Mammary epithelial cell (primary cell): ENCODE results near the gene DSCAML1.

ENCODE experiments used
- CTCF ChIP-seq, 2 donors: IDR thresholded peaks in 1 of 2; conservative IDR thresholded peaks in 1 of 2; 2 replicates each; pipeline ENCODE4 v1.5.1; 2011 to 2012; ENCODE audit warnings: inconsistent platforms in 2 of 2, low read length in 2 of 2, mild to moderate bottlenecking in 2 of 2, control low read depth in 1 of 2, low read depth in 1 of 2; ENCODE audit not compliant: insufficient read depth in 1 of 2; ENCODE audit errors: extremely low read depth in 1 of 2
- EZH2 ChIP-seq: IDR thresholded peaks from 2 replicates; pipeline ENCODE4 v1.6.1; 2012; ENCODE audit warnings: low read length, inconsistent platforms, borderline replicate concordance

- TF ChIP-seq CTCF (conservative IDR thresholded peaks at IDR 0.05 in 1 of 2, IDR thresholded peaks at IDR 0.05 in 1 of 2; ENCODE audit: extremely low read depth in 1 of 2, insufficient read depth in 1 of 2, low read depth in 1 of 2, low read length in 2 of 2) (no peak), EZH2 (no peak)
Measured at GRCh38 chr11:117511931-117512539, 285.0 kb downstream of the DSCAML1 start.
